AG09319 (cell line): ENCODE measurements around the gene TMEM9B.

ENCODE experiments used
- DNase-seq: peaks from one replicate; pipeline ENCODE4 v3.0.0-alpha.2; 2010; ENCODE audit warnings: low read depth; ENCODE audit errors: extremely low read depth
- CTCF ChIP-seq: IDR thresholded peaks from 2 replicates; pipeline ENCODE4 v1.5.1; 2011; ENCODE audit warnings: low read depth, mild to moderate bottlenecking, inconsistent platforms, low read length, moderate library complexity

Gene TMEM9B

GRCh38 chr11:8928981-8929615 lies 35.1 kb downstream of the TMEM9B start:
- DNase-seq = no peak
- TF ChIP-seq CTCF = no peak

GRCh38 chr11:8928205-8928604 lies 36.0 kb downstream of the TMEM9B start:
- DNase-seq = no peak
- TF ChIP-seq CTCF = no peak

DNA sequence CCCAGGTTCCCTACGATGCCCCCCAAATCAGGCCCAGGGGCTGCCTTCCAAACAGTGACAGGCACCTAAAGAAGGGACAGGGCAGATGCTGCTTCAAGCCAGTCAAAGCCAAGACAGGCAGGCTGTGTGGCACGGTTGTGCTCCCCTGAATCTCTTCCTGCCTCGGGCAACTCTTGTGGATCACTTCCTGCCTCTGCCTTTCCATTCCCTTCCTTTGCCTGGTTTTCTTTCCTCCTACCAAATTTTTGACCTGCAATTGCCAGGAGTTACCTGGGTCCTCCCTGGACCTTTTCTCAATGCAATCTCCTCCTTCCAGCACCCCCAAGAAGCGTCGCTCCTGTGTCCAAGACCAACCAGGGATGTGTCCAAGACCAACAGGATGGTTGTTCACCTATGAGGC lies 37.0 kb downstream of the TMEM9B start:
- no peak for TF ChIP-seq CTCF
- DNase-seq = no peak

DNA sequence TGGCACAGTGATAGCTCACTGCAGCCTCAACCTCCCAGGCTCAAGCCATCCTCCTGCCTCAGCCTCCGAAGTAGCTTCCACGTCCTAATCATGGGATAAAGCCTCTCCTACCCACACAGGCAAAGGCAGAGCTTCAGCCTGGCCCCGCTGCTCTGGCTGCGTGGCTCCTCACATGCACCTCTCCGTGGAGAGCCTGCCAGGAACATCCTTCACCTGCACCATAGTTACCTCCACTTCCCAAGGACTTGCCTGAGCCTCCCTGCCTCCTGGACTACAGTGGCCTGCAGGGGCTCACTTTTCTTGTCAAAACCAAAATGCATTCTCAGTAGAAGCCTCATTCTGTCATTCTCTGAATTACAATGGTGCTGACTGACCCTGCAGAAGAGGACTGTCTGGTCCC lies 38.0 kb downstream of the TMEM9B start:
- DNase-seq = no peak
- no peak for TF ChIP-seq CTCF

DNA sequence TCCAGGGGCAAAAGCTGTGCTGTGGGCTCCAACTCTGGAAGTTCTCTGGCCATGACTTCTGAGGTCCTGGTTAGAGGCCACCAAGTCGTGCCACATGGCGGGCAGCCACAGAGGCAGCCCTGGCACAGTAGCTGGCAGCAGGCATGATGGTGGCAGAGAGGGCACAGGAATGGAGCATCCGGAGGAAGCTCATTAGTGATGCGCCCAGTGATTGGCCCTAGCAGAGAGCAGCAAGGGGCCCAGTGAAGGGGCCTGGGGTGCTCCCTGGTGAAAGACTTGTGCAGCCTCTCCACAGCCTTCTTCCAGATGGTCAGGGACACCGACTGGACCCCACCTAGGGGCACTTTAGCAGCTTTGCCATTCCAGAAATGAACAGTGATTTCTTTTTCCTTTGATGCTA lies 38.5 kb downstream of the TMEM9B start:
- no peak for DNase-seq
- TF ChIP-seq CTCF = no peak

- no peak for TF ChIP-seq CTCF
- no peak for DNase-seq
Observed at GRCh38 chr11:8922691-8923090, 41.6 kb downstream of the TMEM9B start.

- peak; percentile 73 for DNase-seq
- no peak for TF ChIP-seq CTCF
Observed at GRCh38 chr11:8917157-8917825, 47.0 kb downstream of the TMEM9B start.
